ENCODE data around the gene CYP2A6. TPM values are rescaled to one million over a fixed set of nuclear protein-coding genes. Genes with fewer than 3 reads are reported as not detected.
"Not testable (repeated sequence)": the region's sequence is repeated elsewhere in the genome, so short reads cannot be mapped to it uniquely, and the experiment has no call there.

CYP2A6 gene
- total and polyA plus RNA-seq, 2 of the 4 experiments (the other 2 are of a cell fraction), result not detected

DNA sequence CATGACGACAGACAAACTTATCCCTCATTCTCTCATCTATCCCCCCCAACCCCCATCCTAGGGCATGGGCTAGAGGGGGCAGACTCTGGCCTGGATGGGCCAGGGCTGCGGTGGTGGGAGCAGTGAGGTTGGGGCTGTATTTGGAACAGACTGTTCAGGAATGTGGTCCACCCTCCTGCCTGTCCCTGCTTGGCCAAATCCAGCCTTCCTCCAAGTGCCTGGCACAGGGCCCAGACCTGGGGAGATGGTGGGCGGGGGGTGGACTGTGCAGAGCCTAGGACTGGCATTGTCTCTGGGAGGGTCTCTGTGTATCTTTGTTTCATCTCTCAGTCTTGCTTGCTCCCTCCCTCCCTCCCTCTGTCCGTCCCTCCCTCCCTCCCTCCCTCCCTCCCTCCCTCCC is 37.1 kb downstream of the CYP2A6 start:
- Histone ChIP-seq H3K9me3 (ENCODE audit: control insufficient read depth, insufficient read depth, low read length) (no peaks in the 10 kb centered on the region), H2BK120ac (ENCODE audit: low read depth, low read length) (no peak overlapping the region), H3K27ac (ENCODE audit: insufficient read depth, low read length) (no peak overlapping the region), H3K4me2 (ENCODE audit: low read depth, low read length) (no peak overlapping the region), H3K18ac (ENCODE audit: low read depth, low read length) (no peak overlapping the region; the same call in 1 of the 2 replicates), H4K5ac (ENCODE audit: low read depth, low read length) (no peak overlapping the region), H2AFZ (replicated peaks; ENCODE audit: low read length, poor library complexity) (no peak overlapping the region), H2BK15ac (ENCODE audit: low read depth, low read length) (no peak overlapping the region), H2BK20ac (ENCODE audit: low read depth, low read length) (no peak overlapping the region), H3K4me1 (ENCODE audit: control insufficient read depth, insufficient read depth, low read length) (peaks cover 8% of the 10 kb centered on the region), H2BK5ac (ENCODE audit: low read depth, low read length, poor library complexity, severe bottlenecking) (no peak overlapping the region), H3K9me1 (ENCODE audit: insufficient read depth, low read length) (no peaks in the 10 kb centered on the region), H3K27me3 (ENCODE audit: control insufficient read depth, insufficient read depth, low read length) (no peaks in the 10 kb centered on the region), H3K4me3 (ENCODE audit: insufficient read depth, low read depth, low read length) (no peak overlapping the region), H3K36me3 (ENCODE audit: control insufficient read depth, insufficient read depth, low read length) (peaks cover 17% of the 10 kb centered on the region; the same call in 1 of the 2 replicates), H4K91ac (ENCODE audit: insufficient read depth, low read depth, low read length) (no peak overlapping the region), H2AK9ac (replicated peaks; ENCODE audit: low read depth, low read length, poor library complexity) (no peak overlapping the region), H4K20me1 (ENCODE audit: insufficient read depth, low read length) (peaks cover 15% of the 10 kb centered on the region), H3K4ac (ENCODE audit: low read depth, low read length) (peak overlapping the region; percentile 22; the same call in 1 of the 2 replicates), H2AK5ac (ENCODE audit: low read depth, low read length) (no peak overlapping the region), H3K79me1 (ENCODE audit: low read depth in 1 of 2, low read length in 2 of 2) (peaks cover 14 to 26% of the 10 kb centered on the region in 2 experiments), H3K56ac (ENCODE audit: extremely low read depth, insufficient read depth, low read length) (no peak overlapping the region), H3K9ac (ENCODE audit: low read depth, low read length) (no peak overlapping the region), H4K8ac (ENCODE audit: low read depth in 2 of 2, low read length in 2 of 2) (no peak overlapping the region), H3K23ac (ENCODE audit: low read depth, low read length) (peak overlapping the region; percentile 65; the same call in 1 of the 2 replicates), H3K14ac (replicated peaks; ENCODE audit: low read depth, low read length) (peak overlapping the region; percentile 29; the same call in 1 of the 2 replicates)
- TF ChIP-seq BHLHE40 (IDR thresholded peaks at IDR 0.05; ENCODE audit: low read depth, low read length) (no peak), SMC3 (IDR thresholded peaks at IDR 0.05; ENCODE audit: low read depth, low read length) (no peak), RCOR1 (IDR thresholded peaks at IDR 0.05; ENCODE audit: insufficient replicate concordance, low read length) (no peak)
- TF ChIP-seq, protein P1, sequence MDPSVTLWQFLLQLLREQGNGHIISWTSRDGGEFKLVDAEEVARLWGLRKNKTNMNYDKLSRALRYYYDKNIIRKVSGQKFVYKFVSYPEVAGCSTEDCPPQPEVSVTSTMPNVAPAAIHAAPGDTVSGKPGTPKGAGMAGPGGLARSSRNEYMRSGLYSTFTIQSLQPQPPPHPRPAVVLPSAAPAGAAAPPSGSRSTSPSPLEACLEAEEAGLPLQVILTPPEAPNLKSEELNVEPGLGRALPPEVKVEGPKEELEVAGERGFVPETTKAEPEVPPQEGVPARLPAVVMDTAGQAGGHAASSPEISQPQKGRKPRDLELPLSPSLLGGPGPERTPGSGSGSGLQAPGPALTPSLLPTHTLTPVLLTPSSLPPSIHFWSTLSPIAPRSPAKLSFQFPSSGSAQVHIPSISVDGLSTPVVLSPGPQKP (IDR thresholded peaks at IDR 0.05; ENCODE audit: borderline replicate concordance, low read depth, low read length), result no peak
- in situ Hi-C loops (cut with MboI; ENCODE audit: low sequenced_read_pairs) (no loop called here), dilution Hi-C loops (cut with HindIII; ENCODE audit: low sequenced_read_pairs, unreplicated experiment) (no loop called here), intact Hi-C loops (cut with micrococcal nuclease) (no loop called here)
- DNase-seq (no peak), ATAC-seq (ENCODE audit: low read depth) (no peak)
- no TSS peak for BruUV-seq (replicated peaks)
- CTCF ChIA-PET, result no interaction called here
- POLR2A ChIA-PET (ENCODE audit: unreplicated experiment), result no interaction called here
- no CpG with 5 or more reads among the region's 4 CpGs for WGBS, 2 experiments (ENCODE audit: extremely low coverage in 2 of 2, insufficient read length in 1 of 2)

DNA sequence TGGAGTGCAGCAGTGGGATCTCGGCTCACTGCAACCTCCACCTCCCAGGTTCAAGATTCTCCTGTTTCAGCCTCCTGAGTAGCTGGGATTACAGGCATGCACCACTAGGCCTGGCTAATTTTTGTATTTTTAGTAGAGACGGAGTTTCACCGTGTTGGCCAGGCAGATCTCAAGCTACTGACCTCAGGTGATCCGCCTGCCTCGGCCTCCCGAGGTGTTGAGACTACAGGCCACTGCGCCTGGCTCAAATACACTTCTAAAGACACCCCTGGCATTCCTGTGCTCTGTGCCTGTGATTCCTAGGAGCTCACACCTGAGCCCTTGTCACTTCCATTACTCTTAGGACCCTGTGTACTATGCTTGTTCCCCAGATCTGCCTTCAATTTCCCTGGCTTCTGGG is 37.7 kb downstream of the CYP2A6 start:
- H4K91ac ChIP-seq (ENCODE audit: insufficient read depth, low read depth, low read length); intact Hi-C loops (cut with micrococcal nuclease); dilution Hi-C loops (cut with HindIII; ENCODE audit: low sequenced_read_pairs, unreplicated experiment); H3K4me1 ChIP-seq (ENCODE audit: control insufficient read depth, insufficient read depth, low read length); H3K14ac ChIP-seq (replicated peaks; ENCODE audit: low read depth, low read length); H3K9ac ChIP-seq (ENCODE audit: low read depth, low read length); BruUV-seq (replicated peaks); H3K9me1 ChIP-seq (ENCODE audit: insufficient read depth, low read length); H4K5ac ChIP-seq (ENCODE audit: low read depth, low read length); H2BK15ac ChIP-seq (ENCODE audit: low read depth, low read length); H2BK20ac ChIP-seq (ENCODE audit: low read depth, low read length); H3K4me2 ChIP-seq (ENCODE audit: low read depth, low read length); H2BK5ac ChIP-seq (ENCODE audit: low read depth, low read length, poor library complexity, severe bottlenecking); H3K9me3 ChIP-seq (ENCODE audit: control insufficient read depth, insufficient read depth, low read length); CTCF ChIA-PET; H3K27ac ChIP-seq (ENCODE audit: insufficient read depth, low read length); H2BK120ac ChIP-seq (ENCODE audit: low read depth, low read length); H3K18ac ChIP-seq (ENCODE audit: low read depth, low read length); H2AK9ac ChIP-seq (replicated peaks; ENCODE audit: low read depth, low read length, poor library complexity); H3K27me3 ChIP-seq (ENCODE audit: control insufficient read depth, insufficient read depth, low read length); H2AK5ac ChIP-seq (ENCODE audit: low read depth, low read length); H3K56ac ChIP-seq (ENCODE audit: extremely low read depth, insufficient read depth, low read length); ATAC-seq (ENCODE audit: low read depth); H3K4me3 ChIP-seq (ENCODE audit: insufficient read depth, low read depth, low read length); POLR2A ChIA-PET (ENCODE audit: unreplicated experiment); in situ Hi-C loops (cut with MboI; ENCODE audit: low sequenced_read_pairs); DNase-seq; H4K8ac ChIP-seq (ENCODE audit: low read depth in 2 of 2, low read length in 2 of 2); H2AFZ ChIP-seq (replicated peaks; ENCODE audit: low read length, poor library complexity): not testable (repeated sequence)
- Histone ChIP-seq H3K36me3 (ENCODE audit: control insufficient read depth, insufficient read depth, low read length) (peaks cover 23% of the 10 kb centered on the region; the same call in 1 of the 2 replicates), H4K20me1 (ENCODE audit: insufficient read depth, low read length) (peaks cover 21% of the 10 kb centered on the region), H3K79me1 (ENCODE audit: low read depth in 1 of 2, low read length in 2 of 2) (peaks cover 15 to 32% of the 10 kb centered on the region in 2 experiments), H3K4ac (ENCODE audit: low read depth, low read length) (0 out of 2 replicates have a peak overlapping the region, but pooled peaks have one; percentile 22), H3K23ac (ENCODE audit: low read depth, low read length) (peak overlapping the region; percentile 65; the same call in 1 of the 2 replicates)
- 100% methylated on average over 1 of the region's 7 CpGs; no CpG with 5 or more reads in 1 of the 2 experiments for WGBS, 2 experiments (ENCODE audit: extremely low coverage in 2 of 2, insufficient read length in 1 of 2)

Data from IMR-90 (cell line).